ENCODE results near the gene SHISAL1.

GRCh38 chr22:44281768-44282637, 30.7 kb downstream of the SHISAL1 start:
- no peak for TF ChIP-seq CTCF (IDR thresholded peaks at IDR 0.05)
- no peak for TF ChIP-seq ZFX (IDR thresholded peaks at IDR 0.05; ENCODE audit: borderline replicate concordance)

All from 22Rv1 (cell line).